ENCODE data around the gene BABAM1. TPM values are rescaled to one million over a fixed set of nuclear protein-coding genes. Genes with fewer than 3 reads are reported as not detected.
"Not testable (repeated sequence)": the region's sequence is repeated elsewhere in the genome, so short reads cannot be mapped to it uniquely, and the experiment has no call there.

Gene BABAM1
- total RNA-seq, 1 donor from 2014 or later, result 135 TPM

- H3K9me3 Mint-ChIP-seq, result no peaks in the 10 kb centered on the region
- ChIA-PET CTCF (interaction anchor here (1.6 kb wide), 1 partner anchor 11 kb away, joined by 5 read pairs; the partner anchor contains the start of gene MRPL34), POLR2A (interaction anchor here (0.6 to 2.3 kb wide), 2 partner anchors 39 to 92 kb away, joined by 3 to 7 read pairs; no protein-coding TSS in a partner anchor)
- TF ChIP-seq, protein P1, sequence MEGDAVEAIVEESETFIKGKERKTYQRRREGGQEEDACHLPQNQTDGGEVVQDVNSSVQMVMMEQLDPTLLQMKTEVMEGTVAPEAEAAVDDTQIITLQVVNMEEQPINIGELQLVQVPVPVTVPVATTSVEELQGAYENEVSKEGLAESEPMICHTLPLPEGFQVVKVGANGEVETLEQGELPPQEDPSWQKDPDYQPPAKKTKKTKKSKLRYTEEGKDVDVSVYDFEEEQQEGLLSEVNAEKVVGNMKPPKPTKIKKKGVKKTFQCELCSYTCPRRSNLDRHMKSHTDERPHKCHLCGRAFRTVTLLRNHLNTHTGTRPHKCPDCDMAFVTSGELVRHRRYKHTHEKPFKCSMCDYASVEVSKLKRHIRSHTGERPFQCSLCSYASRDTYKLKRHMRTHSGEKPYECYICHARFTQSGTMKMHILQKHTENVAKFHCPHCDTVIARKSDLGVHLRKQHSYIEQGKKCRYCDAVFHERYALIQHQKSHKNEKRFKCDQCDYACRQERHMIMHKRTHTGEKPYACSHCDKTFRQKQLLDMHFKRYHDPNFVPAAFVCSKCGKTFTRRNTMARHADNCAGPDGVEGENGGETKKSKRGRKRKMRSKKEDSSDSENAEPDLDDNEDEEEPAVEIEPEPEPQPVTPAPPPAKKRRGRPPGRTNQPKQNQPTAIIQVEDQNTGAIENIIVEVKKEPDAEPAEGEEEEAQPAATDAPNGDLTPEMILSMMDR (IDR thresholded peaks at IDR 0.05), result no peak
- DNase-seq (peak; percentile 36), ATAC-seq (ENCODE audit: low read depth) (peak; percentile 8)
- H3K4me3 Mint-ChIP-seq, result no peak overlapping the region
- intact Hi-C loops (cut with micrococcal nuclease), result no loop called here
- peaks cover 7% of the 10 kb centered on the region for H3K36me3 Mint-ChIP-seq (ENCODE audit: low read depth)
- no peak overlapping the region for H3K27ac Mint-ChIP-seq
- peaks cover 10% of the 10 kb centered on the region for H3K4me1 Mint-ChIP-seq
- no peaks in the 10 kb centered on the region for H3K27me3 Mint-ChIP-seq
These were observed 27.0 kb downstream of the BABAM1 start for GRCh38 chr19:17294051-17294891.

GRCh38 chr19:17295551-17295950 is 28.3 kb downstream of the BABAM1 start:
- intact Hi-C loops (cut with micrococcal nuclease); H3K4me3 Mint-ChIP-seq; DNase-seq; H3K36me3 Mint-ChIP-seq (ENCODE audit: low read depth); POLR2A ChIA-PET; ATAC-seq (ENCODE audit: low read depth); H3K27ac Mint-ChIP-seq; H3K27me3 Mint-ChIP-seq; H3K4me1 Mint-ChIP-seq; H3K9me3 Mint-ChIP-seq: not testable (repeated sequence)
- CTCF ChIA-PET, result interaction anchor here (1.6 kb wide), 1 partner anchor 10 kb away, joined by 5 read pairs; the partner anchor contains the start of gene MRPL34

GRCh38 chr19:17296273-17296672 is 29.0 kb downstream of the BABAM1 start:
- Mint-ChIP-seq H3K4me3 (no peak overlapping the region), H3K27ac (no peak overlapping the region), H3K27me3 (no peaks in the 10 kb centered on the region), H3K4me1 (peaks cover 6% of the 10 kb centered on the region), H3K9me3 (no peaks in the 10 kb centered on the region), H3K36me3 (ENCODE audit: low read depth) (peaks cover 11% of the 10 kb centered on the region)
- no peak for DNase-seq
- TF ChIP-seq, protein P1 (IDR thresholded peaks at IDR 0.05), result no peak
- POLR2A ChIA-PET, result interaction anchor here (0.7 kb wide), 1 partner anchor 22 kb away, joined by 4 read pairs; no protein-coding TSS in a partner anchor
- ATAC-seq (ENCODE audit: low read depth), result no peak
- CTCF ChIA-PET, result no interaction called here
- intact Hi-C loops (cut with micrococcal nuclease), result no loop called here

GRCh38 chr19:17296976-17297375 is 29.7 kb downstream of the BABAM1 start:
- POLR2A ChIA-PET, result interaction anchor here (0.6 to 0.7 kb wide), 2 partner anchors 8 to 23 kb away, joined by 3 to 4 read pairs; no protein-coding TSS in a partner anchor
- peaks cover 11% of the 10 kb centered on the region for H3K36me3 Mint-ChIP-seq (ENCODE audit: low read depth)
- H3K27ac Mint-ChIP-seq, result no peak overlapping the region
- no peak overlapping the region for H3K4me3 Mint-ChIP-seq
- no peaks in the 10 kb centered on the region for H3K9me3 Mint-ChIP-seq
- intact Hi-C loops (cut with micrococcal nuclease), result no loop called here
- TF ChIP-seq, protein P1 (IDR thresholded peaks at IDR 0.05), result no peak
- H3K4me1 Mint-ChIP-seq, result peaks cover 5% of the 10 kb centered on the region
- no peak for DNase-seq
- no peaks in the 10 kb centered on the region for H3K27me3 Mint-ChIP-seq
- CTCF ChIA-PET, result no interaction called here
- ATAC-seq (ENCODE audit: low read depth), result no peak

- H3K4me3 Mint-ChIP-seq, result no peak overlapping the region
- no peak for DNase-seq
- TF ChIP-seq, protein P1 (IDR thresholded peaks at IDR 0.05), result no peak
- ATAC-seq (ENCODE audit: low read depth), result no peak
- ChIA-PET CTCF (no interaction called here), POLR2A (no interaction called here)
- H3K27ac Mint-ChIP-seq, result no peak overlapping the region
- H3K27me3 Mint-ChIP-seq, result no peaks in the 10 kb centered on the region
- intact Hi-C loops (cut with micrococcal nuclease), result loop anchor here (10.0 kb wide), 1 partner anchor 406 kb away; no protein-coding TSS in a partner anchor
- H3K36me3 Mint-ChIP-seq (ENCODE audit: low read depth), result peaks cover 11% of the 10 kb centered on the region
- no peaks in the 10 kb centered on the region for H3K9me3 Mint-ChIP-seq
- H3K4me1 Mint-ChIP-seq, result peaks cover 27% of the 10 kb centered on the region
These were observed 33.9 kb downstream of the BABAM1 start for GRCh38 chr19:17300992-17301619.

All from activated B cell treated with CpG ODN at 0.5 μM for 24 hours (primary cell).